Neural progenitor cell (in vitro differentiated cells): ENCODE results near the gene ALK. TPM values are rescaled to one million over a fixed set of nuclear protein-coding genes. Genes with fewer than 3 reads are reported as not detected.

Experiments used
- DNase-seq: peaks from one replicate; pipeline ENCODE4 v3.0.0-alpha.2; 2016; ENCODE audit warnings: low spot score
- H2AFZ ChIP-seq: fragments of 200-600 bp; sonication (generic); replicated peaks from 2 replicates; pipeline ENCODE4 v1.6.1; 2016; ENCODE audit warnings: antibody characterized with exemption
- H3F3A ChIP-seq: fragments of 200-600 bp; sonication (generic); 2 replicates; pipeline ENCODE4 v1.6.1; 2016; ENCODE audit warnings: antibody characterized with exemption, low read depth
- H3K27ac ChIP-seq: fragments of 200-600 bp; sonication (generic); 2 replicates; pipeline ENCODE4 v1.5.1; 2016; ENCODE audit warnings: mild to moderate bottlenecking
- H3K27me3 ChIP-seq: fragments of 200-600 bp; sonication (generic); 2 replicates; pipeline ENCODE4 v1.6.1; 2016; ENCODE audit warnings: mild to moderate bottlenecking, moderate library complexity
- H3K36me3 ChIP-seq: fragments of 200-600 bp; sonication (generic); 2 replicates; pipeline ENCODE4 v1.5.1; 2016
- H3K4me1 ChIP-seq: fragments of 200-600 bp; sonication (generic); 2 replicates; pipeline ENCODE4 v1.6.1; 2016; ENCODE audit warnings: mixed run types
- H3K4me2 ChIP-seq: fragments of 200-600 bp; sonication (generic); 2 replicates; pipeline ENCODE4 v1.6.1; 2016
- H3K4me3 ChIP-seq: fragments of 200-600 bp; sonication (generic); 2 replicates; pipeline ENCODE4 v1.5.1; 2016
- H3K79me2 ChIP-seq: fragments of 200-600 bp; sonication (generic); 2 replicates; pipeline ENCODE4 v1.6.1; 2016; ENCODE audit warnings: low read depth
- H3K9ac ChIP-seq: fragments of 200-600 bp; sonication (generic); 2 replicates; pipeline ENCODE4 v1.6.1; 2016
- H3K9me3 ChIP-seq: fragments of 200-600 bp; sonication (generic); 2 replicates; pipeline ENCODE4 v1.5.1; 2016; ENCODE audit warnings: low read depth
- H4K20me1 ChIP-seq: fragments of 200-600 bp; sonication (generic); 2 replicates; pipeline ENCODE4 v1.6.1; 2016; ENCODE audit warnings: low read depth
- H3K27ac Mint-ChIP-seq: 3 replicates; pipeline ENCODE4 v1.8.0; 2021; ENCODE audit warnings: mixed read lengths
- H3K27me3 Mint-ChIP-seq: 2 replicates; pipeline ENCODE4 v1.8.0; 2022; ENCODE audit warnings: low read depth, mild to moderate bottlenecking, inconsistent platforms, moderate library complexity, mixed read lengths; ENCODE audit not compliant: insufficient read depth
- H3K36me3 Mint-ChIP-seq: 3 replicates; pipeline ENCODE4 v1.8.0; 2021; ENCODE audit warnings: mixed read lengths
- H3K4me1 Mint-ChIP-seq: 3 replicates; pipeline ENCODE4 v1.8.0; 2021; ENCODE audit warnings: mixed read lengths
- H3K4me3 Mint-ChIP-seq: 3 replicates; pipeline ENCODE4 v1.8.0; 2021; ENCODE audit warnings: mild to moderate bottlenecking, moderate library complexity, mixed read lengths
- H3K9me3 Mint-ChIP-seq: 3 replicates; pipeline ENCODE4 v1.8.0; 2020; ENCODE audit warnings: mixed read lengths
- CTCF ChIP-seq: fragments of 200-600 bp; sonication (generic); IDR thresholded peaks from 2 replicates; pipeline ENCODE4 v1.5.1; 2017; ENCODE audit warnings: antibody characterized with exemption, mild to moderate bottlenecking
- EZH2 ChIP-seq: fragments of 200-600 bp; sonication (generic); IDR thresholded peaks from 2 replicates; pipeline ENCODE4 v1.6.1; 2017; ENCODE audit warnings: antibody characterized with exemption, mild to moderate bottlenecking, moderate library complexity
- EZH2phosphoT487 ChIP-seq: fragments of 200-600 bp; sonication (generic); IDR thresholded peaks from 2 replicates; pipeline ENCODE4 v1.6.1; 2017; ENCODE audit warnings: antibody characterized with exemption
- total RNA-seq: library from RNA; depleted of rRNA; stranded (reverse); fragments of >200 nt; gene quantifications from 2 replicates; pipeline ENCODE4 v1.2.3, GENCODE V29; 2015; ENCODE audit warnings: low replicate concordance

Gene ALK
- total RNA-seq, 1 donor from 2014 or later, result not detected

- Mint-ChIP-seq H3K4me1 (peaks cover 24% of the 10 kb centered on the region), H3K36me3 (peaks cover 2% of the 10 kb centered on the region)
These were observed 305.5 kb downstream of the ALK start for GRCh38 chr2:29615841-29616240.

GRCh38 chr2:29615183-29615582, 306.2 kb downstream of the ALK start:
- Mint-ChIP-seq H3K9me3 (no peaks in the 10 kb centered on the region), H3K27me3 (peaks cover 5% of the 10 kb centered on the region), H3K27ac (no peak overlapping the region), H3K36me3 (no peaks in the 10 kb centered on the region), H3K4me1 (peaks cover 23% of the 10 kb centered on the region), H3K4me3 (no peak overlapping the region)
- Histone ChIP-seq H3K27ac (no peak overlapping the region), H3K9me3 (no peaks in the 10 kb centered on the region), H3K27me3 (no peaks in the 10 kb centered on the region), H3K4me3 (no peak overlapping the region), H2AFZ (no peak overlapping the region), H3K4me1 (peaks cover 7% of the 10 kb centered on the region), H3K79me2 (no peaks in the 10 kb centered on the region), H4K20me1 (no peaks in the 10 kb centered on the region), H3K4me2 (no peak overlapping the region), H3K9ac (no peak overlapping the region), H3F3A (no peaks in the 10 kb centered on the region), H3K36me3 (no peaks in the 10 kb centered on the region)
- no peak for DNase-seq
- no peak for TF ChIP-seq EZH2
- TF ChIP-seq EZH2phosphoT487, result no peak
- TF ChIP-seq CTCF, result no peak

More at GRCh38 chr2:29615841-29616240, 305.5 kb downstream of the ALK start:
- Histone ChIP-seq H3K9me3 (no peaks in the 10 kb centered on the region), H3K79me2 (no peaks in the 10 kb centered on the region), H2AFZ (no peak overlapping the region), H4K20me1 (no peaks in the 10 kb centered on the region), H3K4me2 (no peak overlapping the region), H3K27ac (no peak overlapping the region), H3K27me3 (no peaks in the 10 kb centered on the region), H3K9ac (no peak overlapping the region), H3F3A (no peaks in the 10 kb centered on the region), H3K4me1 (peaks cover 7% of the 10 kb centered on the region), H3K4me3 (no peak overlapping the region), H3K36me3 (no peaks in the 10 kb centered on the region)
- Mint-ChIP-seq H3K9me3 (no peaks in the 10 kb centered on the region), H3K27ac (no peak overlapping the region), H3K27me3 (peaks cover 5% of the 10 kb centered on the region), H3K4me3 (no peak overlapping the region)
- TF ChIP-seq EZH2 (no peak), EZH2phosphoT487 (no peak), CTCF (no peak)
- DNase-seq, result no peak

GRCh38 chr2:29614295-29614830, 307.0 kb downstream of the ALK start:
- H4K20me1 ChIP-seq, result no peaks in the 10 kb centered on the region
- no peaks in the 10 kb centered on the region for H3K9me3 Mint-ChIP-seq
- H3K36me3 Mint-ChIP-seq, result no peaks in the 10 kb centered on the region
- H3K27me3 Mint-ChIP-seq, result peaks cover 5% of the 10 kb centered on the region
- H3K4me2 ChIP-seq, result no peak overlapping the region
- no peaks in the 10 kb centered on the region for H3K36me3 ChIP-seq
- no peak overlapping the region for H3K4me3 ChIP-seq
- H3K27ac ChIP-seq, result no peak overlapping the region
- no peak overlapping the region for H3K27ac Mint-ChIP-seq
- H3K27me3 ChIP-seq, result no peaks in the 10 kb centered on the region
- H3F3A ChIP-seq, result no peaks in the 10 kb centered on the region
- DNase-seq, result no peak
- H3K9ac ChIP-seq, result no peak overlapping the region
- H3K4me1 Mint-ChIP-seq, result peaks cover 23% of the 10 kb centered on the region
- peaks cover 7% of the 10 kb centered on the region for H3K4me1 ChIP-seq
- no peaks in the 10 kb centered on the region for H3K9me3 ChIP-seq
- H3K4me3 Mint-ChIP-seq, result no peak overlapping the region
- no peaks in the 10 kb centered on the region for H3K79me2 ChIP-seq
- no peak overlapping the region for H2AFZ ChIP-seq
- TF ChIP-seq CTCF (no peak), EZH2phosphoT487 (no peak), EZH2 (no peak)
